ENCODE results near the gene EXOSC2.
A peak's percentile ranks its signal among the peaks of the same experiment; 100 is the strongest.

The EXOSC2 gene

GRCh38 chr9:130736834-130737233 is 43.3 kb downstream of the EXOSC2 start:
- DNase-seq (ENCODE audit: low read depth in 2 of 2) = no peak

- DNase-seq (ENCODE audit: low read depth in 2 of 2) = no peak
Observed at GRCh38 chr9:130738281-130738680, 44.7 kb downstream of the EXOSC2 start.

GRCh38 chr9:130739081-130739480 is 45.5 kb downstream of the EXOSC2 start:
- DNase-seq (ENCODE audit: low read depth in 2 of 2) = no peak

GRCh38 chr9:130740218-130741023 is 46.8 kb downstream of the EXOSC2 start:
- DNase-seq (ENCODE audit: low read depth in 2 of 2) = no peak

- DNase-seq (ENCODE audit: low read depth in 2 of 2) = no peak
Observed at GRCh38 chr9:130741024-130741305, 47.4 kb downstream of the EXOSC2 start.

GRCh38 chr9:130741831-130742449 is 48.4 kb downstream of the EXOSC2 start:
- DNase-seq (ENCODE audit: low read depth in 2 of 2) = peak in 1 of 2 donors; percentile 9

- no peak for DNase-seq (ENCODE audit: low read depth in 2 of 2)
Observed at GRCh38 chr9:130743656-130744055, 50.1 kb downstream of the EXOSC2 start.

GRCh38 chr9:130745210-130745800 is 51.7 kb downstream of the EXOSC2 start:
- DNase-seq (ENCODE audit: low read depth in 2 of 2) = no peak

GRCh38 chr9:130745829-130746228 is 52.2 kb downstream of the EXOSC2 start:
- DNase-seq (ENCODE audit: low read depth in 2 of 2) = no peak

GRCh38 chr9:130746434-130747212 is 53.0 kb downstream of the EXOSC2 start:
- no peak for DNase-seq (ENCODE audit: low read depth in 2 of 2)

- no peak for DNase-seq (ENCODE audit: low read depth in 2 of 2)
Observed at GRCh38 chr9:130751631-130752355, 58.2 kb downstream of the EXOSC2 start.

Measured in stimulated activated CD8-positive, alpha-beta memory T cell treated with anti-CD3 and anti-CD28 coated beads, Interleukin-15, amount 100 ng/mL, for 48 hours (primary cell).